Loucy (cell line): ENCODE measurements around the gene CCL15.

Experiments
- CTCF ChIP-seq: fragments of 200-600 bp; sonication (generic); conservative IDR thresholded peaks from 2 replicates; pipeline ENCODE4 v1.5.1; 2014; ENCODE audit warnings: mild to moderate bottlenecking, antibody characterized with exemption, low read length
- EZH2phosphoT487 ChIP-seq: fragments of 200-600 bp; IDR thresholded peaks from 2 replicates; pipeline ENCODE4 v1.6.1; 2018; ENCODE audit warnings: antibody characterized with exemption, mild to moderate bottlenecking, moderate library complexity, borderline replicate concordance

- TF ChIP-seq CTCF (no peak), EZH2phosphoT487 (no peak)
These were observed 23.8 kb downstream of the CCL15 start for GRCh38 chr17:35977509-35977908.
